NCI-H2227 treated with DMSO at 0.1 percent for 48 hours (cell line): ENCODE results near the gene LYPD3.

Experiments
- DNase-seq: peaks from one replicate; lab custom pipeline; 2025; lab: John Stamatoyannopoulos, UW

LYPD3 gene

DNA sequence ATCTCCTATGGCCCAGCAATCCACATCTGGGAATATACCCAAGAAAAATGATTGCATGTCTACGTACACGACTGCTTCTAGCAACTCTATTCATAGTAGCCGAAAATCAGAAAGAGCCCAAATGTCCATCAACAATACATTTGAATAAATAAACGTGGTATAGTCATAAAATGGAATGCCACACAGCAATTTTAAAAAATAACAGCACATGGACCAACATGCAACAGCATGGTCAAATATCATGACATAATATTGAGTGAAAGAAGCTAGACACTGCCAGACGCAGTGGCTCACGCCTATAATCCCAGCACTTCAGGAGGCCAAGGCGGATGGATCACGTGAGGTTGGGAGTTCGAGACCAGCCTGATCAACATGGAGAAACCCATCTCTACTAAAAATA lies 34.4 kb downstream of the LYPD3 start:
- DNase-seq, result no peak

DNA sequence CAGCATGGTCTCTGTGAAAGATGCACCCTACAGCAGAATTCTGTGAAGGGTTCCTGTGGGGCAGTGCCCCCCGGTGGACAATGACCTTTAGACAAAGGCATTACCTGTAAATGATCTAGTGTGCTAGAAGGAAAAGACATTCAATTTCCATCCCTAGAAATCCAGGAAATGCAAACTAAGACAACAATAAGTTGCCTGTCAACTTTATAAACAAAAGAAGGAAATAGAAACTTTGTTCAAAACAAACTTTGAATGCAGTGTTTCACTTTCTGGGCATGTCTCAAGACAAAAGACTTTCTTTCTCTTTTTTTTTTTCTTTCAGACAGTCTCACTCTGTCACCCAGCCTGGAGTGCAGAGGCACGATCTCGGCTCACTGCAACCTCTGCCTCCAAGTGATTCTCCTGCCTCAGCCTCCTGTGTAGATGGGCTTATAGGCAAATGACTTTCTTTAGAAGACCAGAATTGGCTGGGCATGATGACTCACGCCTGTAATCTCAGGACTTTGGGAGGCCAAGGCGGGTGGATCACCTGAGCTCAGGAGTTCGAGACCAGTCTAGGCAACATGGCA lies 35.2 kb downstream of the LYPD3 start:
- no peak for DNase-seq

DNA sequence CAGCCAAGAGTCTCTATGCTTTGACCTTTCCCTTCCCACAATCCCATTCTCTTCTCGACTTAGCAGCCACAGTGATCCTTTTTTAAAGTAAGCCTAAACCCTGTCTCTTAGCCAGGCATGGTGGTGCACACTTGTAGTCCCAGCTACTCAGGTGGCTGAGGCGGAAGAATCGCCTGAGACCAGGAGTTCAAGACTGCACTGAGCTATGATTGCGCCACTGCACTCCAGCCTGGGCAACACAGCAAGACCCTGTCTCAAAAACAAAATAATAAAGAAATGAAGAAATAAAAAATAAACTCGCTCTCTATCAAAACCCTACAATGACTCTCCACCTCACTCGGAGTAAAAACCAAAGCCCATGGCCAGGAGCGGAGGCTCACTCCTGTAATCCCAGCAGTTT lies 36.0 kb downstream of the LYPD3 start:
- DNase-seq, result no peak

DNA sequence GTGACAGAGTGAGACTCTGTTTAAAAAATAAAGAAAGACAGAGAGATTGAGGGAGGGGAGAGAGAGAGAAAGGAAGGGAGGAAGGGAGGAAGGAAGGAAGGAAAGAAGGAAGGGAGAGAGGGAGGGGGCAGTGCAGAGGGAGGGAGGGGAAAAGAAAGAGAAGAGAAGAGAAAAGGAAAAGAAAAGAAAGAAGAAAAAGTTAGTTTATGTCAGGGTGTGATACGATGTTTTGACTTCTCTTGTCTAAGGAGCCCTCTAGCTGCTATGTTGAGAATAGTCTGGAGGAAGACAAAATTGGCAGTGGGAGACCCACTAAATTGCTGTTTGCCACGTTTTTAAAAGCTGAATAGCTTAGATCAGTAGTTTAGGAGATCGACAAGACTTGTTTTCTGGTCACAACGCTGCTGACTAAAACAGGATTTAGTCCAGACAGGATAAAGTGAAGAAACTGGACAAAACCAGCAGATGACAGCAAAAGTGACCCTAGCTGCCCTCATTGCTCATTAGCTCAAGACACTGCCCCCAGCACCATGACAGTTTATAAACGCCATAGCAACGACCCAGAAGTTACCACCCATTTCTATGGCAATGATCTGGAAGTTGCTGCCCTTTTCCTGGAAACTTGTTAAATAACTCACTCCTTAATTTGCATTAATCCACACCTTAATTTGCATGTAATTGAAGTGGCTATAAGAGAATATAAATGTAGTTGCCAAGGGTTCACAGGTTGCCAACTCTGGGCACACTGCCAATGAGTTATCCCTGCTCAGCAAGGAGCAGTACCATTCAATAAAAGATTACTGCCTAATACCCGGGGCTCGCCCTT lies 39.6 kb downstream of the LYPD3 start:
- no peak for DNase-seq

DNA sequence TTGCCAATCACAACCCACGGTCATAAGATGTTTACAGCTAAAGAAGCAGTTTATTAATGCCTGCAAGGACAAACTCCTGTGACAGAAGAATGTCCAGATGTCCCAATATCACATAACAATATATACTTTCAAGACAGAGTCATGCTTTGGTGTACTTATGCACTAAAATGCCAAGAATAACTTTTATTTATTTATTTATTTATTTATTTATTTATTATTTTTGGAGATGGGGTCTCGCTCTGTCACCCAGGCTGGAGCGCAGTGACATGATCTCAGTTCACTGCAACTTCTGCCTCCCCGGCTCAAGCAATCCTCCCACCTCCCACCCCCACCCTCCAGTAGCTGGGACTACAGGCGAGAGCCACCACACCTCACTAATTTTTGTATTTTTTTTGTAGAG lies 41.6 kb downstream of the LYPD3 start:
- no peak for DNase-seq

DNA sequence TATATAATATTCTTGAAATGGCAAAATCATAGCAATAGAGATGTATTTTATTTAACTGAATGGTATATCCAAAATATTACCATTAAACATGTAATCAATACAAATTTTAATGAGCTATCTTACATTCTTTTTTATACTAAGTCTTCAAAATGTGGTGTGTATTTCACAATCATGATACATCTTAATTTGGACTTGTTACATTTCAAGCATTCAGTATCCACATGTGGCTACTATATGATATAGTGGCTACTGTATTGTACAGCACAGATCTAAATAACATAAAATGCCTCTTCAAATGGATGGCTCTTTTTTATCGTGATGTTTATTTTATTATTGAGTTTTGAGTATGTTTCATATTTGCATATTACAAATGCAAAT lies 42.7 kb downstream of the LYPD3 start:
- no peak for DNase-seq

DNA sequence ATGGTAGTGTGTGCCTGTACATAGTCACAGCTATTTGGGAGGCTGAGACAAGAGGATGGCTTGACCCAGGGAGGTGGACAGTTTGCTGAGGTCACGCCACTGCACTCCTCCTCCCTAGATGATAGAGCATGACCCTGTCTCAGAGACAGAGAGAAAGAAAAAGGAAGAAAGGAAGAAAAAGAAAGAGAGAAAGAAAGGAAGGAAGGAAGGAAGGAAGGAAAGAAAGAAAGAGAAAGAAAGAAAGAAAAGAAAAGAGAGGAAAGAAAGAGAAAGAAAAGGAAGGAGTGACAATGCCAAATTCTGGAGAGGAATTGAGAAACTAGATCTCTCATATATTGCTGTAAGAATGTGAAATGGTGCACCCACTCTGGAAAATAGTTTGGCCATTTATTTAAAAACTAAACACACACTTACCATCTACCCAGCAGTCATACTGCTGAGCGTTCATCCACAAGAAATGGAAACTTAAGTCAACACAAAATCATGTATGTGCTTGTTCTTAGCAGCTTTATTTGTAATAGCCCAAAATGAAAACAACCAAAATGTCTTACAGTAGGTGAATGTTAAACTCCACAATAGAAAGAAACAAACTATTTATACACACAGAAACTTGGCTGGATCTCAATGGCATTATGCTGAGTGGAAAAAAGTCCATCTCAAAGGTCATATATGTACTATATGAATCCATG lies 43.3 kb downstream of the LYPD3 start:
- DNase-seq, result no peak

DNA sequence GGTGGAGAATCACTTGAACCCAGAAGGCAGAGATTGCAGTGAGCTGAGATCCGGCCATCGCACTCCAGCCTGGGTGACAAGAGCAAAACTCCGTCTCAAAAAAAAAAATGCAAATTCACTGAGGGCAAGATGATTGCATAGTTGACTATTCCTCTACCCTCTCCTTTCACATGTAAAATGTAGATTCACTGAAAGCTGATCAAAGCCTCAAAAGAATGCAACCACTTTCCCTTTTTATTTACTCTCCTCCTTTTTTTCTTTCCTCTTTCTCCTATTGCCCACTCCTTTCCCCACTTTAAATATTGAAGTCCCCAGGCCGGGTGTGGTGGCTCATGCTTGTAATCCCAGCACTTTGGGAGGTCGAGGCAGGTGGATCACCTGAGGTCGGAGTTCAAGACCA lies 44.5 kb downstream of the LYPD3 start:
- no peak for DNase-seq

DNA sequence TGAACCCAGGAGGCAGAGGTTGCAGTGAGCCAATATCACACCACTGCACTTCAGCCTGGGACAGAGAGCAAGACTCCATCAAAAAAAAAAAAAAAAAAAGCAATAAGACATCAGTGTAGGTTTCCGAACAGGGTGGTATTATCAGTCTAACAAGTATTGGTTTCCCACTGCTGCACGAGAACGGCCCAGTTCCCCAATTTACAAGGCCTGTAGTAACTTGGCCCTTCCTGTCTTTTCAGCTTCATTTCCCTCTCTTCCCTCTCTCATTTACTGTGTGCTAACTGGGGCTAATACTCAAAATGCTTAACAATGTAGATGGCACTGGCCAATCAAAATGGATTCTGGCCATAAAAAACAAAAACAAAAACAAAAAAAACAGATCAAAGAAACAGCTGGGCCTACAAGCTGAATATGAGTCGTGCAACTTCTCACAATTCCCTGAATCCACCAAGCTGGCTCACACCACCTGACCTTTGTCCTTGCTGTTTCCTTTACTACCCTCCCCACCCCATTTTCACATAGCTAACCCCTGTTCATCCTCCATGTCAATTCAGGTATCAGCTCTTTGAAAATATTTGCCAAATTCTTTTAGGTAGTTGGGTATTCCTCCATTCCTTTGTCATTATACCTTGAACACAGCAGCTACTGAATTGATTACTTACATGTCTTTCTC lies 48.3 kb downstream of the LYPD3 start:
- no peak for DNase-seq

DNA sequence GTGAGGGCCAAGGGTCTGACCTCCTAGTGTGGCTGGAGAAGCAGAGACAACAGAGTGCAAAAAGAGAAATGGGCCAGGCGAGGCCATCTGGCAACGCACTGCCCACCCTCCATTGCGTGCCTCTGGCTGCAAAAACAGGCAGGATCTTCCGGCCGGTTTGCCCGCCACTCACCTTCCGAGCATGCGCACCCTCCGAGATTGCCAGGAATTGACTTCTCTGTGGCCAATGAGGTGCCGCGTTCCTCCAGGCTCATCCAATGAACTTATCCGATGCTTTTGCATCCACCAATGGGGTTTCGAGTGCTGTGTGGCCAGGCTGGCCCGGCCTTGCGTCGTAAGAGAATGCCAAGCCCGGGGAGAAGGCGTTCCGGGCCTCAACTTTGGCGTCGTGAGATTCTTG lies 50.9 kb downstream of the LYPD3 start, which contains the start of gene TEX101:
TEX101 (plus strand) TSS at position 337 of the 400 bp plus-strand sequence. CDS start 1,030 bp downstream, outside the sequence.
- DNase-seq, result no peak

DNA sequence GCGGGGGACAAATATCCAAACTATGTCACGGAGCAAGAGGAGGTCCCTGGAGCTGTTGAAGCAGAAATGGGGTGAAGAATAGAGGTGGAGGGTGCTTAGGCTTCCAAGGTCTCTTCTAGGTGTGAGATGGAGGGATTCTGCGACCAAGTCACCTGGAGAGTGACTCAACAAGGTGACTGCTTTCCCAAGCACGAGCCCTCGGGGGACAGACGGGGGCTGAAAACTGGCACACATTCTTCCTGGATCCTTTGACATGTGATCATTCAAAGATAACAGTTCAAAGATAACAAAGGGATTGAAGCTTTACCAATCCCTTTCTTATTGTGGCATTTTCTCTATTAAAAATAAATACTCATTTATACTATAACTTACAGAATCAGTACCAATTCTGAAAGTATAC lies 53.0 kb downstream of the LYPD3 start:
- no peak for DNase-seq
